GM23338 (cell line): ENCODE measurements around the gene OLFM1. TPM values are rescaled to one million over a fixed set of nuclear protein-coding genes. Genes with fewer than 3 reads are reported as not detected.

Experiments
- ATAC-seq: fragments of 200-7000 bp; cut with Tn5 transposase; 3 replicates; pipeline ENCODE4 v1.9.1; 2020
- DNase-seq: peaks from one replicate; pipeline ENCODE4 v3.0.0-alpha.2; 2015; ENCODE audit warnings: low spot score
- H2AFZ ChIP-seq: fragments of 200-600 bp; sonication (generic); 2 replicates; pipeline ENCODE4 v1.8.0; 2016; ENCODE audit warnings: antibody characterized with exemption, mild to moderate bottlenecking, moderate library complexity
- H3F3A ChIP-seq: fragments of 200-600 bp; sonication (generic); replicated peaks from 2 replicates; pipeline ENCODE4 v1.8.0; 2017; ENCODE audit warnings: antibody characterized with exemption, mixed run types, low read depth
- H3K27ac ChIP-seq: fragments of 200-600 bp; sonication (generic); 2 replicates; pipeline ENCODE4 v1.6.1; 2016; ENCODE audit warnings: low read depth
- H3K27me3 ChIP-seq: fragments of 200-600 bp; sonication (generic); 2 replicates; pipeline ENCODE4 v1.8.0; 2016; ENCODE audit warnings: mild to moderate bottlenecking, mixed run types, moderate library complexity; ENCODE audit not compliant: insufficient read depth
- H3K36me3 ChIP-seq: fragments of 200-600 bp; sonication (generic); 2 replicates; pipeline ENCODE4 v1.8.0; 2016; ENCODE audit warnings: mild to moderate bottlenecking; ENCODE audit not compliant: insufficient read depth
- H3K4me1 ChIP-seq: fragments of 200-600 bp; sonication (generic); 2 replicates; pipeline ENCODE4 v1.8.0; 2016; ENCODE audit warnings: mild to moderate bottlenecking, moderate library complexity; ENCODE audit not compliant: insufficient read depth
- H3K4me2 ChIP-seq: fragments of 200-600 bp; sonication (generic); 2 replicates; pipeline ENCODE4 v1.7.1; 2017; ENCODE audit warnings: mixed run types
- H3K4me3 ChIP-seq: fragments of 200-600 bp; sonication (generic); 2 replicates; pipeline ENCODE4 v1.6.1; 2016; ENCODE audit warnings: mixed run types
- H3K79me2 ChIP-seq: fragments of 200-600 bp; sonication (generic); replicated peaks from 2 replicates; pipeline ENCODE4 v1.8.0; 2017; ENCODE audit warnings: mild to moderate bottlenecking; ENCODE audit not compliant: insufficient read depth
- H3K9me2 ChIP-seq: fragments of 200-600 bp; sonication (generic); 2 replicates; pipeline ENCODE4 v1.8.0; 2017; ENCODE audit not compliant: insufficient read depth
- H4K20me1 ChIP-seq: fragments of 200-600 bp; sonication (generic); replicated peaks from 2 replicates; pipeline ENCODE4 v1.8.0; 2017; ENCODE audit warnings: mild to moderate bottlenecking; ENCODE audit not compliant: insufficient read depth
- H3K27ac Mint-ChIP-seq: 2 replicates; pipeline ENCODE4 v1.8.0; 2020; ENCODE audit warnings: inconsistent platforms, mild to moderate bottlenecking, moderate library complexity, mixed read lengths
- H3K27me3 Mint-ChIP-seq: 3 replicates; pipeline ENCODE4 v1.8.0; 2022; ENCODE audit warnings: low read depth, mild to moderate bottlenecking, moderate library complexity, mixed read lengths, inconsistent platforms; ENCODE audit not compliant: insufficient read depth, poor library complexity
- H3K36me3 Mint-ChIP-seq: 3 replicates; pipeline ENCODE4 v1.8.0; 2021; ENCODE audit warnings: low read depth, mild to moderate bottlenecking, inconsistent platforms, moderate library complexity, mixed read lengths
- H3K4me1 Mint-ChIP-seq: 3 replicates; pipeline ENCODE4 v1.8.0; 2020; ENCODE audit warnings: mild to moderate bottlenecking, inconsistent platforms, mixed read lengths
- H3K4me3 Mint-ChIP-seq: 3 replicates; pipeline ENCODE4 v1.8.0; 2021; ENCODE audit warnings: moderate library complexity, mild to moderate bottlenecking, inconsistent platforms, mixed read lengths
- H3K9me3 Mint-ChIP-seq: 3 replicates; pipeline ENCODE4 v1.8.0; 2020; ENCODE audit warnings: moderate library complexity, mild to moderate bottlenecking, inconsistent platforms, mixed read lengths
- CREB1 ChIP-seq: fragments of 250-450 bp; sonication (Bioruptor Pico); IDR thresholded peaks from 2 replicates; pipeline ENCODE4 v1.5.0; 2020; ENCODE audit warnings: low read depth, mild to moderate bottlenecking, moderate library complexity
- EZH2 ChIP-seq: fragments of 200-600 bp; sonication (generic); IDR thresholded peaks from one replicate; pipeline ENCODE4 v1.8.0; 2017; ENCODE audit warnings: antibody characterized with exemption, mild to moderate bottlenecking, low read depth; ENCODE audit not compliant: unreplicated experiment
- JUNB ChIP-seq: IDR thresholded peaks from one replicate; pipeline ENCODE4 v1.6.1; 2016; ENCODE audit warnings: antibody characterized with exemption; ENCODE audit not compliant: unreplicated experiment
- NANOG ChIP-seq: IDR thresholded peaks from 2 replicates; pipeline ENCODE4 v1.6.1; 2016; ENCODE audit warnings: antibody characterized with exemption, borderline replicate concordance
- POLR2AphosphoS5 ChIP-seq: IDR thresholded peaks from 2 replicates; pipeline ENCODE4 v1.6.1; 2016; ENCODE audit warnings: antibody characterized with exemption, low read depth
- STAT1 ChIP-seq: IDR thresholded peaks from one replicate; pipeline ENCODE4 v1.6.1; 2016; ENCODE audit warnings: antibody characterized with exemption; ENCODE audit not compliant: unreplicated experiment
- ZNF114 ChIP-seq: fragments of 250-450 bp; sonication (Bioruptor Pico); IDR thresholded peaks from 2 replicates; pipeline ENCODE4 v1.5.0; 2020; ENCODE audit warnings: mild to moderate bottlenecking, moderate library complexity
- ZNF331 ChIP-seq: fragments of 250-450 bp; sonication (Bioruptor Pico); IDR thresholded peaks from 2 replicates; pipeline ENCODE4 v1.5.0; 2020; ENCODE audit warnings: low read depth, mild to moderate bottlenecking, moderate library complexity
- polyA plus RNA-seq: library from polyadenylated mRNA; unstranded; fragments of >200 nt; fragmentation: Nextera tagmentation; extraction: Ambion mirVana; gene quantifications from 2 replicates; pipeline ENCODE4 v1.2.1, GENCODE V29; 2016
- total RNA-seq: library from RNA; depleted of rRNA; stranded (reverse); fragments of >200 nt; shearing (Covaris generic); gene quantifications from 2 replicates; pipeline ENCODE4 v1.2.3, GENCODE V29; 2014
- TF ChIP-seq, protein P1 (sequence below): IDR thresholded peaks from 2 replicates; pipeline ENCODE4 v1.6.1; 2016; ENCODE audit warnings: antibody characterized with exemption
- TF ChIP-seq, protein P2 (sequence below): IDR thresholded peaks from one replicate; pipeline ENCODE4 v1.6.1; 2018; ENCODE audit warnings: antibody characterized with exemption; ENCODE audit not compliant: unreplicated experiment
- TF ChIP-seq, protein P3 (sequence below), 2 experiments: fragments of 200-600 bp in 1 of 2; sonication (generic) in 1 of 2; conservative IDR thresholded peaks; 2 replicates each; pipeline versions ENCODE4 v1.5.1 to v1.6.1; 2016 to 2017; ENCODE audit warnings: antibody characterized with exemption in 2 of 2, low read depth in 2 of 2, mild to moderate bottlenecking in 2 of 2, moderate library complexity in 1 of 2

OLFM1 gene
- total and polyA plus RNA-seq, 2 experiments from 2014 or later: 20.6 to 40.1 TPM

DNA sequence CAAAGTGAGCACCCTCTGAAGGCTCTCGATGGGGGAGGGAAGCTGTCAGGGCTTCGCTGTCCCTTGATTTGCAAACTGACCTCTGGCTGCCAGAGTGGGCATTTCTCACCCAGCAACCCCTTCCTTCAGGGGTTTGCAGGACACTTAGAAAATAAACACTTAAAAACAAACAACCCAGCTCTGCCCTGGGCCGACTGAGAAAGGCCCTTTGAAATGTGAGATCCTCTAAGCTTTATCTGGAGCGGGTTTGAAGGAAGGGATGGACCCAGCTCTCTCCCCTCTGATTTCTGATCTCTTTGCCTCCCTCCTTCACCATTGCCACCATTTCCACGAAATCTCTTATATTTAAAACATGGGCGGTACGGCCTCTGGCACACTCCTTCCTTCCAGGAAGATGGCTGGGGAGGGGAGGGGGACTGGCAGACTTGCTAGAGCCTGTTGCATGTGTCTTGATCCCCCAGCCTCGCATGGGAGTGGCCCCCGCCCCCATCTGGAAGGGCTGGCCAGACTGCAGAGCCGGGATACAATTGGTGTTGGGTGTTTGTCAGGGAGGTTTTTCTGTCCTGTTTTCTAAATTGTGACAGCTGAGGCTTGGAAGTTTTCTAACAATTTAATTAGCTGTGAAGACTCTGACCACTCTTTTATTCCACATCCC, 20.2 kb downstream of the OLFM1 start:
- peaks cover 25% of the 10 kb centered on the region for H3K4me1 Mint-ChIP-seq
- no peak; the same call in 1 of the 3 replicates for ATAC-seq
- no peaks in the 10 kb centered on the region; the same call in 2 of the 3 replicates for H3K9me3 Mint-ChIP-seq
- no peak for DNase-seq
- Histone ChIP-seq H3K4me1 (peaks cover 9% of the 10 kb centered on the region; the same call in 1 of the 2 replicates), H4K20me1 (no peaks in the 10 kb centered on the region), H3K36me3 (no peaks in the 10 kb centered on the region), H2AFZ (no peak overlapping the region), H3K79me2 (no peaks in the 10 kb centered on the region), H3K4me3 (no peak overlapping the region), H3K27me3 (no peaks in the 10 kb centered on the region), H3K27ac (0 out of 2 replicates have a peak overlapping the region, but pooled peaks have one; percentile 26), H3K4me2 (no peak overlapping the region), H3K9me2 (no peaks in the 10 kb centered on the region), H3F3A (no peaks in the 10 kb centered on the region)
- H3K27ac Mint-ChIP-seq: no peak overlapping the region
- H3K27me3 Mint-ChIP-seq: peaks cover 8% of the 10 kb centered on the region
- H3K4me3 Mint-ChIP-seq: no peak overlapping the region
- TF ChIP-seq, protein P1, sequence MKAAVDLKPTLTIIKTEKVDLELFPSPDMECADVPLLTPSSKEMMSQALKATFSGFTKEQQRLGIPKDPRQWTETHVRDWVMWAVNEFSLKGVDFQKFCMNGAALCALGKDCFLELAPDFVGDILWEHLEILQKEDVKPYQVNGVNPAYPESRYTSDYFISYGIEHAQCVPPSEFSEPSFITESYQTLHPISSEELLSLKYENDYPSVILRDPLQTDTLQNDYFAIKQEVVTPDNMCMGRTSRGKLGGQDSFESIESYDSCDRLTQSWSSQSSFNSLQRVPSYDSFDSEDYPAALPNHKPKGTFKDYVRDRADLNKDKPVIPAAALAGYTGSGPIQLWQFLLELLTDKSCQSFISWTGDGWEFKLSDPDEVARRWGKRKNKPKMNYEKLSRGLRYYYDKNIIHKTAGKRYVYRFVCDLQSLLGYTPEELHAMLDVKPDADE: no peak
- TF ChIP-seq ZNF331 (no peak), STAT1 (no peak)
- H3K36me3 Mint-ChIP-seq: peaks cover 4% of the 10 kb centered on the region; the same call in 1 of the 3 replicates

DNA sequence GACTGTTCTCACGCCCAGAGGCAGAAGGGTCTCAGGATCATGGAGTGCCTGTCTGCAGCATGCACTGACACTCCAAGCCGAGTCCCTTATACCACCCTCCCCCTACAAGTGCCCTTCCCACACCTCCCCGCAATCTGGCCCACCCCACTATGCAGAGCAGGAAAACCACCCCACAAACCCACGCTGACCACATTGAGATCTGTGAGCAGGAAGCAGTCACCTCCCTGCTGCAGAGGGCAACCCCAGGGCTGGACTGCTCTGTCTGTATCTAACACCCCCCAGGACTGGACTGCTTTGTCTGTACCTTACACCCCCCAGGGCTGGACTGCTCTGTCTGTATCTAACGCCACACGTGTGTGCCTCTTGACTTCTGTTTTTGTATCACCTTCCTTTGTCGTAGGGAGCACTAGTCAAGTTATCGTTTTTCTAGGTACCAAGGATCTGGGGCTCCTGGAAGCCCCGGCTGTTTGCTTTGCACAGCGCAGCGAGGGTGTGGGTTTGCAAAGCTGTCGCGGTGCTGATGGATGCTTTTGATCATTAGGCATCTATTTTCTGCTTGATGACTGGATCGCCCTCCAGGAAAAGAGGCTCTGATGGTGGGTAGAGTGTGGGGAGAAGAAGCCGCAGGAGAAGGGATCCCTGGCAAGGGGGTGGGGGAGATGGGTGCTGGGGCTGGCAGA, 21.5 kb downstream of the OLFM1 start:
- no peak overlapping the region for H3K4me3 ChIP-seq
- H3K79me2 ChIP-seq: no peaks in the 10 kb centered on the region
- H3K36me3 ChIP-seq: no peaks in the 10 kb centered on the region
- Mint-ChIP-seq H3K4me1 (peaks cover 22% of the 10 kb centered on the region), H3K36me3 (peaks cover 4% of the 10 kb centered on the region; the same call in 1 of the 3 replicates), H3K27ac (peak overlapping the region; percentile 20; the same call in 1 of the 2 replicates), H3K4me3 (no peak overlapping the region), H3K9me3 (no peaks in the 10 kb centered on the region; the same call in 2 of the 3 replicates), H3K27me3 (peaks cover 10% of the 10 kb centered on the region)
- H3F3A ChIP-seq: no peaks in the 10 kb centered on the region
- no peak overlapping the region for H3K27ac ChIP-seq
- no peak overlapping the region for H3K4me2 ChIP-seq
- no peaks in the 10 kb centered on the region for H4K20me1 ChIP-seq
- ATAC-seq (no peak), DNase-seq (no peak)
- peaks cover 9% of the 10 kb centered on the region; the same call in 1 of the 2 replicates for H3K4me1 ChIP-seq
- no peaks in the 10 kb centered on the region for H3K27me3 ChIP-seq
- H2AFZ ChIP-seq: no peak overlapping the region
- H3K9me2 ChIP-seq: no peaks in the 10 kb centered on the region
- TF ChIP-seq, protein P1: no peak
- TF ChIP-seq JUNB: no peak
- TF ChIP-seq, protein P2, sequence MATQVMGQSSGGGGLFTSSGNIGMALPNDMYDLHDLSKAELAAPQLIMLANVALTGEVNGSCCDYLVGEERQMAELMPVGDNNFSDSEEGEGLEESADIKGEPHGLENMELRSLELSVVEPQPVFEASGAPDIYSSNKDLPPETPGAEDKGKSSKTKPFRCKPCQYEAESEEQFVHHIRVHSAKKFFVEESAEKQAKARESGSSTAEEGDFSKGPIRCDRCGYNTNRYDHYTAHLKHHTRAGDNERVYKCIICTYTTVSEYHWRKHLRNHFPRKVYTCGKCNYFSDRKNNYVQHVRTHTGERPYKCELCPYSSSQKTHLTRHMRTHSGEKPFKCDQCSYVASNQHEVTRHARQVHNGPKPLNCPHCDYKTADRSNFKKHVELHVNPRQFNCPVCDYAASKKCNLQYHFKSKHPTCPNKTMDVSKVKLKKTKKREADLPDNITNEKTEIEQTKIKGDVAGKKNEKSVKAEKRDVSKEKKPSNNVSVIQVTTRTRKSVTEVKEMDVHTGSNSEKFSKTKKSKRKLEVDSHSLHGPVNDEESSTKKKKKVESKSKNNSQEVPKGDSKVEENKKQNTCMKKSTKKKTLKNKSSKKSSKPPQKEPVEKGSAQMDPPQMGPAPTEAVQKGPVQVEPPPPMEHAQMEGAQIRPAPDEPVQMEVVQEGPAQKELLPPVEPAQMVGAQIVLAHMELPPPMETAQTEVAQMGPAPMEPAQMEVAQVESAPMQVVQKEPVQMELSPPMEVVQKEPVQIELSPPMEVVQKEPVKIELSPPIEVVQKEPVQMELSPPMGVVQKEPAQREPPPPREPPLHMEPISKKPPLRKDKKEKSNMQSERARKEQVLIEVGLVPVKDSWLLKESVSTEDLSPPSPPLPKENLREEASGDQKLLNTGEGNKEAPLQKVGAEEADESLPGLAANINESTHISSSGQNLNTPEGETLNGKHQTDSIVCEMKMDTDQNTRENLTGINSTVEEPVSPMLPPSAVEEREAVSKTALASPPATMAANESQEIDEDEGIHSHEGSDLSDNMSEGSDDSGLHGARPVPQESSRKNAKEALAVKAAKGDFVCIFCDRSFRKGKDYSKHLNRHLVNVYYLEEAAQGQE: no peak
- no peak for TF ChIP-seq NANOG
- TF ChIP-seq POLR2AphosphoS5: no peak
- TF ChIP-seq ZNF114 (CRISPR knock-in tag): no peak
- no peak for TF ChIP-seq ZNF331
- TF ChIP-seq, protein P3, sequence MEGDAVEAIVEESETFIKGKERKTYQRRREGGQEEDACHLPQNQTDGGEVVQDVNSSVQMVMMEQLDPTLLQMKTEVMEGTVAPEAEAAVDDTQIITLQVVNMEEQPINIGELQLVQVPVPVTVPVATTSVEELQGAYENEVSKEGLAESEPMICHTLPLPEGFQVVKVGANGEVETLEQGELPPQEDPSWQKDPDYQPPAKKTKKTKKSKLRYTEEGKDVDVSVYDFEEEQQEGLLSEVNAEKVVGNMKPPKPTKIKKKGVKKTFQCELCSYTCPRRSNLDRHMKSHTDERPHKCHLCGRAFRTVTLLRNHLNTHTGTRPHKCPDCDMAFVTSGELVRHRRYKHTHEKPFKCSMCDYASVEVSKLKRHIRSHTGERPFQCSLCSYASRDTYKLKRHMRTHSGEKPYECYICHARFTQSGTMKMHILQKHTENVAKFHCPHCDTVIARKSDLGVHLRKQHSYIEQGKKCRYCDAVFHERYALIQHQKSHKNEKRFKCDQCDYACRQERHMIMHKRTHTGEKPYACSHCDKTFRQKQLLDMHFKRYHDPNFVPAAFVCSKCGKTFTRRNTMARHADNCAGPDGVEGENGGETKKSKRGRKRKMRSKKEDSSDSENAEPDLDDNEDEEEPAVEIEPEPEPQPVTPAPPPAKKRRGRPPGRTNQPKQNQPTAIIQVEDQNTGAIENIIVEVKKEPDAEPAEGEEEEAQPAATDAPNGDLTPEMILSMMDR (conservative IDR thresholded peaks at IDR 0.05; ENCODE audit: low read depth in 2 of 2): no peak
- TF ChIP-seq STAT1: no peak
- TF ChIP-seq CREB1: no peak
- TF ChIP-seq EZH2: no peak
